IPS-18a (cell line): Measurements from ENCODE around the gene MRTFB.
"Not testable (repeated sequence)": the region's sequence is repeated elsewhere in the genome, so short reads cannot be mapped to it uniquely, and the experiment has no call there.

Source experiments
- H3K27ac ChIP-seq: one replicate; pipeline ENCODE4 v1.5.1; 2013; ENCODE audit warnings: low read length
- H3K27me3 ChIP-seq: one replicate; pipeline ENCODE4 v1.6.1; 2013; ENCODE audit warnings: mild to moderate bottlenecking, low read length; ENCODE audit not compliant: control insufficient read depth, insufficient read depth
- H3K36me3 ChIP-seq: one replicate; pipeline ENCODE4 v1.6.1; 2013; ENCODE audit warnings: low read depth, low read length; ENCODE audit not compliant: control insufficient read depth
- H3K4me1 ChIP-seq: one replicate; pipeline ENCODE4 v1.6.1; 2013; ENCODE audit warnings: low read depth, low read length; ENCODE audit not compliant: control insufficient read depth
- H3K4me3 ChIP-seq: one replicate; pipeline ENCODE4 v1.5.1; 2013; ENCODE audit warnings: low read length
- H3K9ac ChIP-seq: one replicate; pipeline ENCODE4 v1.6.1; 2013; ENCODE audit warnings: mild to moderate bottlenecking, low read length, moderate library complexity
- H3K9me3 ChIP-seq: one replicate; pipeline ENCODE4 v1.6.1; 2013; ENCODE audit warnings: low read depth, low read length; ENCODE audit not compliant: control insufficient read depth

The MRTFB gene

GRCh38 chr16:14177704-14178103 lies 106.6 kb downstream of the MRTFB start:
- peaks cover 4% of the 10 kb centered on the region for H3K4me1 ChIP-seq
- no peaks in the 10 kb centered on the region for H3K36me3 ChIP-seq
- H3K27ac ChIP-seq = no peak overlapping the region
- H3K9me3 ChIP-seq = no peaks in the 10 kb centered on the region
- no peak overlapping the region for H3K4me3 ChIP-seq
- no peaks in the 10 kb centered on the region for H3K27me3 ChIP-seq
- H3K9ac ChIP-seq = no peak overlapping the region

GRCh38 chr16:14179116-14179515 lies 108.0 kb downstream of the MRTFB start:
- H3K36me3 ChIP-seq = no peaks in the 10 kb centered on the region
- no peaks in the 10 kb centered on the region for H3K27me3 ChIP-seq
- H3K4me3 ChIP-seq = no peak overlapping the region
- no peaks in the 10 kb centered on the region for H3K9me3 ChIP-seq
- no peak overlapping the region for H3K9ac ChIP-seq
- H3K27ac ChIP-seq = no peak overlapping the region
- peaks cover 4% of the 10 kb centered on the region for H3K4me1 ChIP-seq

GRCh38 chr16:14180481-14180944 lies 109.4 kb downstream of the MRTFB start:
- Histone ChIP-seq H3K4me1 (peaks cover 5% of the 10 kb centered on the region), H3K4me3 (no peak overlapping the region), H3K9ac (no peak overlapping the region), H3K36me3 (no peaks in the 10 kb centered on the region), H3K27me3 (no peaks in the 10 kb centered on the region), H3K9me3 (no peaks in the 10 kb centered on the region), H3K27ac (no peak overlapping the region)

- Histone ChIP-seq H3K9me3 (no peaks in the 10 kb centered on the region), H3K27me3 (no peaks in the 10 kb centered on the region), H3K4me3 (no peak overlapping the region), H3K9ac (no peak overlapping the region), H3K27ac (no peak overlapping the region), H3K4me1 (peaks cover 8% of the 10 kb centered on the region), H3K36me3 (no peaks in the 10 kb centered on the region)
Observed at GRCh38 chr16:14181371-14182050, 110.4 kb downstream of the MRTFB start.

GRCh38 chr16:14182999-14183398 lies 111.9 kb downstream of the MRTFB start:
- Histone ChIP-seq H3K9ac (no peak overlapping the region), H3K4me1 (peaks cover 14% of the 10 kb centered on the region), H3K27ac (no peak overlapping the region), H3K36me3 (no peaks in the 10 kb centered on the region), H3K4me3 (no peak overlapping the region), H3K27me3 (no peaks in the 10 kb centered on the region), H3K9me3 (no peaks in the 10 kb centered on the region)

- not testable (repeated sequence) for H3K4me3 ChIP-seq, H3K27ac ChIP-seq, H3K36me3 ChIP-seq, H3K27me3 ChIP-seq, H3K9ac ChIP-seq, H3K9me3 ChIP-seq
- H3K4me1 ChIP-seq = peaks cover 14% of the 10 kb centered on the region
Observed at GRCh38 chr16:14183962-14184361, 112.8 kb downstream of the MRTFB start.

- H3K4me1 ChIP-seq = peaks cover 11% of the 10 kb centered on the region
- no peak overlapping the region for H3K27ac ChIP-seq
- no peaks in the 10 kb centered on the region for H3K27me3 ChIP-seq
- H3K9ac ChIP-seq = no peak overlapping the region
- no peaks in the 10 kb centered on the region for H3K9me3 ChIP-seq
- no peaks in the 10 kb centered on the region for H3K36me3 ChIP-seq
- peak overlapping the region; percentile 8 for H3K4me3 ChIP-seq
Observed at GRCh38 chr16:14186007-14186794, 115.1 kb downstream of the MRTFB start.

GRCh38 chr16:14186795-14187221 lies 115.7 kb downstream of the MRTFB start:
- H3K27me3 ChIP-seq = no peaks in the 10 kb centered on the region
- no peak overlapping the region for H3K27ac ChIP-seq
- H3K9ac ChIP-seq = no peak overlapping the region
- peaks cover 11% of the 10 kb centered on the region for H3K4me1 ChIP-seq
- H3K36me3 ChIP-seq = no peaks in the 10 kb centered on the region
- H3K9me3 ChIP-seq = no peaks in the 10 kb centered on the region
- H3K4me3 ChIP-seq = peak overlapping the region; percentile 8

GRCh38 chr16:14187517-14188338 lies 116.6 kb downstream of the MRTFB start:
- Histone ChIP-seq H3K27ac (no peak overlapping the region), H3K9me3 (no peaks in the 10 kb centered on the region), H3K36me3 (no peaks in the 10 kb centered on the region), H3K4me1 (peaks cover 11% of the 10 kb centered on the region), H3K9ac (no peak overlapping the region), H3K27me3 (no peaks in the 10 kb centered on the region), H3K4me3 (no peak overlapping the region)

GRCh38 chr16:14193316-14193871 lies 122.3 kb downstream of the MRTFB start:
- no peak overlapping the region for H3K9ac ChIP-seq
- H3K9me3 ChIP-seq = no peaks in the 10 kb centered on the region
- H3K27ac ChIP-seq = no peak overlapping the region
- no peaks in the 10 kb centered on the region for H3K36me3 ChIP-seq
- no peaks in the 10 kb centered on the region for H3K27me3 ChIP-seq
- H3K4me3 ChIP-seq = no peak overlapping the region
- H3K4me1 ChIP-seq = no peaks in the 10 kb centered on the region

- H3K9ac ChIP-seq = no peak overlapping the region
- H3K36me3 ChIP-seq = no peaks in the 10 kb centered on the region
- no peaks in the 10 kb centered on the region for H3K4me1 ChIP-seq
- no peaks in the 10 kb centered on the region for H3K27me3 ChIP-seq
- H3K4me3 ChIP-seq = no peak overlapping the region
- H3K9me3 ChIP-seq = no peaks in the 10 kb centered on the region
- H3K27ac ChIP-seq = no peak overlapping the region
Observed at GRCh38 chr16:14194721-14195120, 123.6 kb downstream of the MRTFB start.
